Neuron (in vitro differentiated cells): ENCODE measurements around the gene TMPRSS6.

Experiments
- H2AFZ ChIP-seq: one replicate; pipeline ENCODE4 v1.6.1; 2013; ENCODE audit warnings: low read depth, mild to moderate bottlenecking, inconsistent platforms, low read length, moderate library complexity
- H3K27me3 ChIP-seq: one replicate; pipeline ENCODE4 v1.6.1; 2013; ENCODE audit warnings: low read length; ENCODE audit not compliant: insufficient read depth
- H3K36me3 ChIP-seq: one replicate; pipeline ENCODE4 v1.6.1; 2013; ENCODE audit warnings: low read length; ENCODE audit not compliant: insufficient read depth
- H3K4me1 ChIP-seq: one replicate; pipeline ENCODE4 v1.6.1; 2013; ENCODE audit warnings: low read length; ENCODE audit not compliant: insufficient read depth
- H3K4me3 ChIP-seq: 2 replicates; pipeline ENCODE4 v1.5.1; 2013; ENCODE audit warnings: mild to moderate bottlenecking, low read length, moderate library complexity
- H3K9me3 ChIP-seq: one replicate; pipeline ENCODE4 v1.6.1; 2013; ENCODE audit warnings: low read length

TMPRSS6 gene

GRCh38 chr22:37051391-37052385, 57.8 kb downstream of the TMPRSS6 start, which contains the start of gene KCTD17:
Gene KCTD17, plus strand, starts transcription at chr22:37051742. Its CDS starts 19 bp downstream, at chr22:37051761.
- H2AFZ ChIP-seq = peak within 1 kb of the TSS; percentile 90

GRCh38 chr22:37050913-37051312, 58.6 kb downstream of the TMPRSS6 start:
- no peaks in the 10 kb centered on the region for H3K27me3 ChIP-seq
- peak overlapping the region; percentile 83 for H3K4me3 ChIP-seq
- peaks cover 9% of the 10 kb centered on the region for H3K4me1 ChIP-seq
- no peaks in the 10 kb centered on the region for H3K9me3 ChIP-seq
- peaks cover 17% of the 10 kb centered on the region for H3K36me3 ChIP-seq
- no peak overlapping the region for H2AFZ ChIP-seq

More at GRCh38 chr22:37051391-37052385, 57.8 kb downstream of the TMPRSS6 start, which contains the start of gene KCTD17:
- Histone ChIP-seq H3K27me3 (no peaks in the 10 kb centered on the region), H3K4me1 (peaks cover 9% of the 10 kb centered on the region), H3K36me3 (peaks cover 24% of the 10 kb centered on the region), H3K9me3 (no peaks in the 10 kb centered on the region), H3K4me3 (peak within 1 kb of the TSS; percentile 83)

- peaks cover 9% of the 10 kb centered on the region for H3K4me1 ChIP-seq
- H3K9me3 ChIP-seq = no peaks in the 10 kb centered on the region
- no peaks in the 10 kb centered on the region for H3K27me3 ChIP-seq
- peaks cover 11% of the 10 kb centered on the region for H3K36me3 ChIP-seq
- H3K4me3 ChIP-seq = no peak overlapping the region
- no peak overlapping the region for H2AFZ ChIP-seq
Observed at GRCh38 chr22:37049224-37049623, 60.3 kb downstream of the TMPRSS6 start.

DNA sequence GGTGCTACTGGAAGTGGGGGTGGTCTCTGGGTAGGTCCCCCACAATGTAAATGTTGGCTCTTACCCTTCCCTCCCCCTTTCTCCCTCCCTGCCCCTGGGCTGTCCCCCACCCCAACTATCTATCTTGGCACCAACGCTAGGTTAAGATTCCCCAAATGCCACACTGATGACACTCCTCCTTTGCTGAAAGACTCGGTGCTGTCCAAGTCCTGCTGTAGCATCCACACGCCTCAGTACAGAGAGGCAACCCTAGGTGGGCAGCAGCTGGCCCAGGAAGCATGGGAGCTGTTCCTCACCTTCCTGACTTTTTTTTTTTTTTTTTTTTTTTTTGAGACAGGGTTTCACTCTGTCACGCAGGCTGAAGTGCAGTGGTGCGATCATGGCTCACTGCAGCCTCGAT, 61.4 kb downstream of the TMPRSS6 start:
- Histone ChIP-seq H2AFZ (no peak overlapping the region), H3K36me3 (peaks cover 3% of the 10 kb centered on the region), H3K9me3 (no peaks in the 10 kb centered on the region), H3K4me1 (peaks cover 9% of the 10 kb centered on the region), H3K4me3 (no peak overlapping the region), H3K27me3 (no peaks in the 10 kb centered on the region)

DNA sequence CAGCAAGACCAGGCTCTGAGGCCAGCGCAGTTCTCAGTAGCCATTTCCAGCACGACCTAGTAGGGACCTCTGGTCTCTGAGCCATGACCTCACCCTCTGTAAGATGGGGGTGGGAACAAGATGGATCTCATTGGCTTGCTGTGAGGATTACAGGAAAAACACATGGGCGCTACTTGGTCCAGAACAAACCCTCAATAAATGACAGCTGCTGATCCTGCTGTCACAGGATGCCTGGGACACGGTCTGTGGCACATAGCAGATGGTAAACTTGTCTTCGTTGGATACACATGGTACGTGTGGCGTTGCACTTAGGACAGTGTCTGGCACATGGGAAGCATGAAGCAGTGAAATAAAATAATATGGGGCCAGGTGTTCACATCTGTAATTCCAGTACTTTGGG, 62.5 kb downstream of the TMPRSS6 start:
- no peaks in the 10 kb centered on the region for H3K36me3 ChIP-seq
- no peak overlapping the region for H3K4me3 ChIP-seq
- H3K9me3 ChIP-seq = no peaks in the 10 kb centered on the region
- no peaks in the 10 kb centered on the region for H3K27me3 ChIP-seq
- peaks cover under 1% of the 10 kb centered on the region for H3K4me1 ChIP-seq
- H2AFZ ChIP-seq = no peak overlapping the region

- Histone ChIP-seq H3K36me3 (no peaks in the 10 kb centered on the region), H3K27me3 (no peaks in the 10 kb centered on the region), H3K9me3 (no peaks in the 10 kb centered on the region), H3K4me1 (no peaks in the 10 kb centered on the region), H2AFZ (no peak overlapping the region), H3K4me3 (no peak overlapping the region)
Observed at GRCh38 chr22:37046589-37046988, 62.9 kb downstream of the TMPRSS6 start.

- H3K27me3 ChIP-seq = no peaks in the 10 kb centered on the region
- H2AFZ ChIP-seq = no peak overlapping the region
- no peak overlapping the region for H3K4me3 ChIP-seq
- H3K4me1 ChIP-seq = no peaks in the 10 kb centered on the region
- H3K36me3 ChIP-seq = no peaks in the 10 kb centered on the region
- no peaks in the 10 kb centered on the region for H3K9me3 ChIP-seq
Observed at GRCh38 chr22:37045958-37046357, 63.6 kb downstream of the TMPRSS6 start.

DNA sequence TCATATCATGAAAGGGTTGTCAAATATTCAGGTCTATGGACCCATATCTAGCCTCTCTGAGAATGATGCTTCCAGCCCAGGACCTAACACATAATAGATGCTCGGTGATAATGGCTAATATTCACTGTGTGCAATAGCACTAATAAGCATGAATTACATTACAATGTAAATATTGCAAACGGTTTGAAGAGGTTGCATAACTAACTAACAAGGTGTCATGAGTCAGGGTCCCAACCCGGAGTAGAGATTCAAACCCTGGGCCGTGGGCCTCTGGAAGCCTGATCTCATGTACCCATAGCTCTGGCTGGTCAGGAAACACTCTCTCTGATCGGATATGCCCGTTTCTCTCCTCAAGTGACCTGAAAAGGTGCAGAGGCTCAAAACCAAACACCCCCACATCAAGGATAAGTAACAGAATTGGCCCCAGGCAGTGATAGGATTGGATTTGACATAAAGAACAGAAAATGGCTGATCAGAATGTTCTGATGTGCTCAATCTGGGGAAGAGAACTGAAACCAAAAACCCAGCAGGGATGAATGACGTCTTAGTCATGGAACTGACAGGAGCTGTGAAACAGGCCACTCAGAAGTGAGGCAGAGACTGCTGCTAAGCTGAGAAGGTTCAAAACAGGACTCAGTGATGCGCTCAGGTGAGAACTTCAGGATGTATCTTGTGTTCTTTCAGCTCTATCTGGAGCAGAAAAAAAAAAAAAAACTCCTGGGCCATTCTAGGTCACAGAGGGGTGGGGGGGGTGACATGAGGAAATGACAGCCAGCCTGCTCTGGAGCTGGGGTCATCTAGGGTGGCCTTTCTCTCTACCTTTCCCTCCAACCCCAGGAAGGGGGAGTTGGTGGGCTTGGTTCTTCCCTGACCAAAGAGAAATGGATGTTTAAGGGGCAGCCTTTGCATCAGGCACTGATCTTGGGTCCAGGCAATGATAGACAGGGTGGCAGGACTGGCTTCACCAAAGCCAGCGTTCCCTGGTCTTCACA, 64.6 kb downstream of the TMPRSS6 start:
- Histone ChIP-seq H3K36me3 (no peaks in the 10 kb centered on the region), H3K9me3 (no peaks in the 10 kb centered on the region), H3K4me3 (no peak overlapping the region), H3K4me1 (no peaks in the 10 kb centered on the region), H3K27me3 (no peaks in the 10 kb centered on the region), H2AFZ (no peak overlapping the region)

- H3K27me3 ChIP-seq = no peaks in the 10 kb centered on the region
- no peaks in the 10 kb centered on the region for H3K9me3 ChIP-seq
- no peaks in the 10 kb centered on the region for H3K4me1 ChIP-seq
- no peak overlapping the region for H2AFZ ChIP-seq
- no peaks in the 10 kb centered on the region for H3K36me3 ChIP-seq
- no peak overlapping the region for H3K4me3 ChIP-seq
Observed at GRCh38 chr22:37043828-37044538, 65.5 kb downstream of the TMPRSS6 start.

DNA sequence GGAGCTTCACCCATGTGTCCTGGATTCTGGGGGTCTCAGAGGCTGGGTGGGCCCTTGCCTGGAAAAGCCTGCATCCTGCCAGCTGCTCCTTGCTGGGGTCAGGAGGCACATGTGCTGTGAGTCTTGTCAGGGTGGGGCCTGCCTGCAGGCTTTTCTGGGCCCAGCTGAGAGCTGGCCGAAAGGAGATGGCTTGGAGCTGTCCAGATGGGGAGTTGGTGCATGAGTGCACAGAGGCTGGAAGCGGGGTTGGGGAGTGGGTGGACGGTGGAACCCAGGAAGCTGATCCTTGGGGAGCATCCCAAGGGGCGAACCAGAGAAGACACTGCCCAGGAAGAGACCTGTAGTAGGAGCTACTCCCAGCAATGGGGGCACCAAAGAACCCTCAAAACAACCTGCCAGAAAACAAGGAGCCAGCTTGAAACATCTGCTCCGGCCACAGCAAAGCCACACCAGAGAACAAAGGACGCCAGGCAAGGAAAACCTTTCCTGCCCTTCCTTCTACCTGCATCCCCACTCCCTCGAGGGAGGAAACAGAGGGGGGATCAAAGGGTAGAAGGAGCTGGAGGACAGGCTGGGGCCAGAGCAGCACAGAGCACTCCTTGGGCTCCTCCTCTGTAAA, 66.2 kb downstream of the TMPRSS6 start:
- H2AFZ ChIP-seq = no peak overlapping the region
- H3K36me3 ChIP-seq = no peaks in the 10 kb centered on the region
- H3K9me3 ChIP-seq = no peaks in the 10 kb centered on the region
- no peaks in the 10 kb centered on the region for H3K27me3 ChIP-seq
- H3K4me3 ChIP-seq = no peak overlapping the region
- H3K4me1 ChIP-seq = no peaks in the 10 kb centered on the region

- H3K9me3 ChIP-seq = no peaks in the 10 kb centered on the region
Observed at GRCh38 chr22:37039466-37039865, 70.0 kb downstream of the TMPRSS6 start.

DNA sequence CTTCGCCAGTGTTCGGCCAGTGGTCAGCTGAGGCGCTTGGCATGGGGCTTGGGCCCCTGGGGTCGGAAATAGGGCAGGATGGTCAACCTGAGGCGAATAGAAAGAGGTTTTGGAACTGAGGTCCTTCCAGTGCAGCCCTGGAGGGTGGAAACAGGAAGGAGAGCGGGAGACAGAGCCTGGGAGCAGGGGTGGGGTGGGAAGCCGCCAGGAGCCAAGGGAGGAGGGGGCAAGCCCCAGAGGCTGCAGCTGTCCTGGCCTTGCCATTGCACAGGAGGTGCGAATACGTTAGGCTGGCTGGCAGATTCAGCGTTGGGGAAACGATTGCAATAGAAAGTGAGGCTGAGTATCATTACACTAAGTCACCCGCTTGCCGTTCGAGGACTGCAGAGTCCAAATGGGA, 71.8 kb downstream of the TMPRSS6 start:
- Histone ChIP-seq H3K4me3 (no peak overlapping the region), H3K27me3 (no peaks in the 10 kb centered on the region), H3K4me1 (no peaks in the 10 kb centered on the region), H3K9me3 (no peaks in the 10 kb centered on the region), H2AFZ (no peak overlapping the region), H3K36me3 (no peaks in the 10 kb centered on the region)

More at GRCh38 chr22:37039466-37039865, 70.0 kb downstream of the TMPRSS6 start:
- no peaks in the 10 kb centered on the region for H3K27me3 ChIP-seq
- no peak overlapping the region for H2AFZ ChIP-seq
- no peak overlapping the region for H3K4me3 ChIP-seq
- H3K4me1 ChIP-seq = no peaks in the 10 kb centered on the region
- H3K36me3 ChIP-seq = no peaks in the 10 kb centered on the region
